Suprapubic skin (tissue), 4 donors: Measurements from ENCODE around the gene NOP56. TPM values are rescaled to one million over a fixed set of nuclear protein-coding genes. Genes with fewer than 3 reads are reported as not detected.
"Not testable (repeated sequence)": the region's sequence is repeated elsewhere in the genome, so short reads cannot be mapped to it uniquely, and the experiment has no call there.

ENCODE experiments used
- DNase-seq, 2 donors: peaks; one replicate each; pipeline ENCODE4 v3.0.0-alpha.2; 2019; ENCODE audit warnings: low spot score in 2 of 2
- H3K27ac ChIP-seq: fragments of 200-600 bp; sonication (generic); one replicate; pipeline ENCODE4 v1.5.1; 2019
- H3K27me3 ChIP-seq: fragments of 200-600 bp; sonication (generic); one replicate; pipeline ENCODE4 v1.5.1; 2019
- H3K36me3 ChIP-seq: fragments of 200-600 bp; sonication (generic); one replicate; pipeline ENCODE4 v1.5.1; 2019
- H3K4me1 ChIP-seq: fragments of 200-600 bp; sonication (generic); one replicate; pipeline ENCODE4 v1.5.1; 2019
- H3K4me3 ChIP-seq: fragments of 200-600 bp; sonication (generic); one replicate; pipeline ENCODE4 v1.5.1; 2019; ENCODE audit warnings: mild to moderate bottlenecking
- H3K9me3 ChIP-seq: fragments of 200-600 bp; sonication (generic); one replicate; pipeline ENCODE4 v1.5.1; 2019
- EP300 ChIP-seq: sonication (generic); formaldehyde crosslinking; IDR thresholded peaks from one replicate; pipeline ENCODE4 v1.6.1; 2017; ENCODE audit warnings: antibody characterized with exemption
- POLR2A ChIP-seq, 2 donors: fragments of 450-650 bp; IDR thresholded peaks; one replicate each; pipeline ENCODE4 v1.6.1; 2017; ENCODE audit warnings: antibody characterized with exemption in 2 of 2, mild to moderate bottlenecking in 2 of 2, moderate library complexity in 2 of 2
- POLR2AphosphoS5 ChIP-seq, 3 donors: sonication (generic); formaldehyde crosslinking; IDR thresholded peaks; one replicate each; pipeline ENCODE4 v1.6.1; 2017; ENCODE audit warnings: antibody characterized with exemption in 3 of 3
- WGBS: methylation state at CpG from one replicate; pipeline ENCODE4 v1.1.5; 2018; 5-methylcytosine and 5-hydroxymethylcytosine counted together
- total RNA-seq, 4 donors: library from RNA; depleted of rRNA; stranded (reverse); fragments of >200 nt; gene quantifications; one replicate each; pipeline ENCODE4 v1.1.0, GENCODE V29; 2016
- TF ChIP-seq, protein P1 (sequence below), 2 donors: fragments of 200-600 bp in 1 of 2; fragments of 450-650 bp in 1 of 2; sonication (generic) in 1 of 2; IDR thresholded peaks; one replicate each; pipeline ENCODE4 v1.5.1; 2016 to 2019; ENCODE audit warnings: antibody characterized with exemption in 2 of 2, mild to moderate bottlenecking in 1 of 2, moderate library complexity in 1 of 2

NOP56 gene
- total RNA-seq, 4 donors from 2014 or later, result 81.2 to 140 (median 109) TPM

DNA sequence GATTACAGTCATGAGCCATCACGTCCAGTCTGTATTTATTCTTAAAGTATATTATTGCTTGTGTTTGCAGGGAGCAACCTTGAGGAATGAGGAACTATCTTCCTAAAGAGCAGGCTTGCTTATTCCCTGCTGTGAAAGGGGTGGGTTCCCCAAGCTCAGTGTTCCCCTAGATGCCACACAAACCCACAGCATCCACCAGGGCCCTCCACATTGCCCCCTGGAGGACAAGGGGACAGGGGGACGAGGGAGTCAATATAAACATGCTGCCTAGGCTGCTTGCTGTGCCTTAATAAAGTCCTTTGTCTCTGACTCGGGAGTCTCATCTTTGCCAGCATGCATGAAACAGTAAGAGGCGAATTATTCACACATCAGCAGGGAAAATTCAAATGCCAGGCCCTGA lies 19.5 kb downstream of the NOP56 start:
- TF ChIP-seq EP300 (no peak), POLR2A (IDR thresholded peaks at IDR 0.05) (no peak), POLR2AphosphoS5 (IDR thresholded peaks at IDR 0.05) (no peak)
- TF ChIP-seq, protein P1, sequence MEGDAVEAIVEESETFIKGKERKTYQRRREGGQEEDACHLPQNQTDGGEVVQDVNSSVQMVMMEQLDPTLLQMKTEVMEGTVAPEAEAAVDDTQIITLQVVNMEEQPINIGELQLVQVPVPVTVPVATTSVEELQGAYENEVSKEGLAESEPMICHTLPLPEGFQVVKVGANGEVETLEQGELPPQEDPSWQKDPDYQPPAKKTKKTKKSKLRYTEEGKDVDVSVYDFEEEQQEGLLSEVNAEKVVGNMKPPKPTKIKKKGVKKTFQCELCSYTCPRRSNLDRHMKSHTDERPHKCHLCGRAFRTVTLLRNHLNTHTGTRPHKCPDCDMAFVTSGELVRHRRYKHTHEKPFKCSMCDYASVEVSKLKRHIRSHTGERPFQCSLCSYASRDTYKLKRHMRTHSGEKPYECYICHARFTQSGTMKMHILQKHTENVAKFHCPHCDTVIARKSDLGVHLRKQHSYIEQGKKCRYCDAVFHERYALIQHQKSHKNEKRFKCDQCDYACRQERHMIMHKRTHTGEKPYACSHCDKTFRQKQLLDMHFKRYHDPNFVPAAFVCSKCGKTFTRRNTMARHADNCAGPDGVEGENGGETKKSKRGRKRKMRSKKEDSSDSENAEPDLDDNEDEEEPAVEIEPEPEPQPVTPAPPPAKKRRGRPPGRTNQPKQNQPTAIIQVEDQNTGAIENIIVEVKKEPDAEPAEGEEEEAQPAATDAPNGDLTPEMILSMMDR (IDR thresholded peaks at IDR 0.05), result no peak
- peak in 1 of 2 donors; percentile 16 for DNase-seq
- WGBS, result 34% methylated on average over 4 of the region's 4 CpGs
- Histone ChIP-seq H3K27ac (no peak overlapping the region), H3K4me1 (no peaks in the 10 kb centered on the region), H3K9me3 (no peaks in the 10 kb centered on the region), H3K36me3 (no peaks in the 10 kb centered on the region), H3K27me3 (no peaks in the 10 kb centered on the region), H3K4me3 (no peak overlapping the region)

DNA sequence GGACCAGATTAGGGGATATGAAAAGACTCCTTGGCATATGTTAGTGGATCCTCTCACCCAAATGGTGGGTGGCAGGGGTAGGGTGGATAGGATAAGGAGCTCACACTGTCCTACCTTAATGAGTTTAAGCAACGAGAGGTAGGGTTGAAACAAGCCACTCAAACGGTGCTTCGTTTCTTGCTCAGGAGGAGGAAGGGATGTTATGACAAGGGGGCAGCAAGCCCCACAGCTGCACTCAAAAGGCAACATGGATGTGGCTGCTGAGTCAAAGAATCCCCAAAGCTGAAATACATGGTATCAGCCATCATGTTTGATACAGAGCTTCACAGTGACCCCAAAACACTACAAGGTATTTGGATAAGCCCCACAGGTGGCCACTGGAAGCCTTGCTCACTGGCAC lies 20.0 kb downstream of the NOP56 start:
- WGBS, result 80% methylated on average over 3 of the region's 3 CpGs

DNA sequence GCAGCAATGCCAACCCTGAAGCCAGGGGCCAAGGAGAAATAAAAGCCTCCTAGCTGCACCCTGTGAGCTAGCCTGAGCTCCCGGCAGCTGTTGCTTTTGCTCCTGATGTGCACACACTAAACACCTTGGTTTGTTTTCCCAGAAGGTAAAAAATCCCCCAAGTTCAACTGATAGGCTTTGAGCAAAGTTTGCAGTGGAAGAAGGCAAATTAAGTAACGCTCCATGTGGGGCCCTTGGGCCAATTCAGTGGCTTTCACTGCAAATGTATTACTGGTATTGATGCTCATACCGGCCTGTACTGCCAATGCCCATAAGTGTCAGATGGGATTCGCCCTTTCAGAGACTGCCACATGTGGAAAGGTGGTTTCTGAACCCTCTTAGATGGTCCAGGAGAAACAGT lies 21.0 kb downstream of the NOP56 start:
- Histone ChIP-seq H3K27ac (no peak overlapping the region), H3K36me3 (no peaks in the 10 kb centered on the region), H3K4me1 (no peaks in the 10 kb centered on the region), H3K4me3 (no peak overlapping the region), H3K27me3 (no peaks in the 10 kb centered on the region), H3K9me3 (no peaks in the 10 kb centered on the region)
- DNase-seq, result no peak
- 90% methylated on average over 4 of the region's 4 CpGs for WGBS
- TF ChIP-seq POLR2A (IDR thresholded peaks at IDR 0.05), result no peak
- no peak for TF ChIP-seq POLR2AphosphoS5 (IDR thresholded peaks at IDR 0.05)
- no peak for TF ChIP-seq EP300
- TF ChIP-seq, protein P1 (IDR thresholded peaks at IDR 0.05), result no peak

More for the DNA sequence above, 20.0 kb downstream of the NOP56 start:
- H3K4me1 ChIP-seq, result no peaks in the 10 kb centered on the region
- H3K27ac ChIP-seq, result no peak overlapping the region
- TF ChIP-seq POLR2A (IDR thresholded peaks at IDR 0.05) (no peak), EP300 (no peak), POLR2AphosphoS5 (IDR thresholded peaks at IDR 0.05) (no peak)
- TF ChIP-seq, protein P1 (IDR thresholded peaks at IDR 0.05), result no peak
- no peaks in the 10 kb centered on the region for H3K9me3 ChIP-seq
- DNase-seq, result peak in 1 of 2 donors; percentile 31
- H3K36me3 ChIP-seq, result no peaks in the 10 kb centered on the region
- H3K4me3 ChIP-seq, result no peak overlapping the region
- no peaks in the 10 kb centered on the region for H3K27me3 ChIP-seq

DNA sequence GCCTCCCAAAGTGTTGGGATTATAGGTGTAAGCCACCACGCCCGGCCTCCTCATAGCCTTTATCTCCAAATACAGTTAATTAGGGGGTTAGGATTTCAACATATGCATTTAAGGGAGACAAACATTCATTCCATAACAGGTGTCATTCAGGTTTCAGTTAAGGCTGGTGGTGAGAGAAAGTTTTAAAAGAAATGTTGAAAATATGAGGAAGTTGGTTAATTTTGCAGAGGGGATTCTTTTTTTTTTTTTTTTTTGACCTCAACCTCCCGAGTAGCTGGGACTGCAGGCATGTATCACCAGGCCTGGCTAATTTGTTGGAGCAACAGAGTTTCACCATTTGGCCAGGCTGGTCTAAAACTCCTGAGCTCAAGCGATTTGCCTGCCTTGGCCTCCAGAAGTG lies 27.6 kb downstream of the NOP56 start:
- Histone ChIP-seq H3K27ac (no peak overlapping the region), H3K9me3 (no peaks in the 10 kb centered on the region), H3K27me3 (peaks cover 8% of the 10 kb centered on the region), H3K36me3 (no peaks in the 10 kb centered on the region), H3K4me3 (no peak overlapping the region), H3K4me1 (no peaks in the 10 kb centered on the region)
- WGBS, result 68% methylated on average over 4 of the region's 4 CpGs
- no peak for TF ChIP-seq POLR2A (IDR thresholded peaks at IDR 0.05)
- TF ChIP-seq, protein P1 (IDR thresholded peaks at IDR 0.05), result no peak
- no peak for TF ChIP-seq POLR2AphosphoS5 (IDR thresholded peaks at IDR 0.05)
- no peak for TF ChIP-seq EP300
- DNase-seq, result no peak

DNA sequence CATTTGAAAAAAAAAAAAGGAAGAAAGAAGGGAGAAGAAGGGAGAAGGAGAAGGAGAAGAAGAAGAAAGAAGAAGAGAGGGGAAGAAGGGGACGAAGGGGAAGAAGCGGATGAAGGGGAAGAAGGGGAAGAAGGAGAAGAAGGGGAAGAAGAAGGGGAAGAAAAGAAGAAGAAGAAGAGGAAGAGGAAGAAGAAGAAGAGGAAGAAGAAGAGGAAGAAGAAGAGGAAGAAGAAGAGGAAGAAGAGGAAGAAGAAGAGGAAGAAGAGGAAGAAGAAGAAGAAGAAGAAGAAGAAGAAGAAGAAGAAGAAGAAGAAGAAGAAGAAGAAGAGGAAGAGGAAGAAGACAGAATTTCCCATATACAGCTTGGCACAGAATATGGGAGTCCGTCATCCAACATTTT lies 29.6 kb downstream of the NOP56 start:
- 90% methylated on average over 3 of the region's 3 CpGs for WGBS

DNA sequence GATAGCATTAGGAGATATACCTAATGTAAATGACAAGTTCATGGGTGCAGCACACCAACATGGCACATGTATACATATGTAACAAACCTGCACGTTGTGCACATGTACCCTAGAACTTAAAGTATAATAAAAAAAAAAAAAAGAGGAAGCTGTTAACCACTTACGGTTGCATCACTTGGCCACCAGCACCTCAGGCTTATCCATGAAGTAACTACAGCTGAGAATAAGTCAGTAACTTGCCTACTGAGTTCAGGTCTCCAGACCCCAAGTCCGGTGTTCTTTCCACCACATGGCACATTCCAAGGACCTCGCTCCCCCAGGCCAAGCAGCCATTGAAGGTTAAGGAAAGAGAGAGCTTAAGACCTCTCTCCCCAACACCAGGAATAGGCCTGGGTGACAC lies 32.4 kb downstream of the NOP56 start:
- 82% methylated on average over 4 of the region's 4 CpGs for WGBS
- not testable (repeated sequence) for H3K4me3 ChIP-seq

More for the DNA sequence above, 29.6 kb downstream of the NOP56 start:
- H3K4me1 ChIP-seq, H3K4me3 ChIP-seq, DNase-seq, H3K36me3 ChIP-seq, H3K27ac ChIP-seq, H3K9me3 ChIP-seq: not testable (repeated sequence)
- peaks cover 24% of the 10 kb centered on the region for H3K27me3 ChIP-seq

More for the DNA sequence above, 32.4 kb downstream of the NOP56 start:
- not testable (repeated sequence) for DNase-seq, H3K27ac ChIP-seq, H3K9me3 ChIP-seq, H3K36me3 ChIP-seq, H3K4me1 ChIP-seq
- H3K27me3 ChIP-seq, result peaks cover 28% of the 10 kb centered on the region
